Neural cell (in vitro differentiated cells): ENCODE measurements around the gene CCN5. TPM values are rescaled to one million over a fixed set of nuclear protein-coding genes. Genes with fewer than 3 reads are reported as not detected.
A peak's percentile ranks its signal among the peaks of the same experiment; 100 is the strongest.

Source experiments
- H2AFZ ChIP-seq: fragments of 200-600, 300-800 bp; sonication (generic), shearing (Covaris generic); 2 replicates; pipeline ENCODE4 v1.6.0; 2014; ENCODE audit warnings: low read depth, mild to moderate bottlenecking, antibody characterized with exemption, low read length, moderate library complexity
- H3F3A ChIP-seq: fragments of 200-600 bp; shearing (Covaris generic); 2 replicates; pipeline ENCODE4 v1.6.1; 2016; ENCODE audit warnings: mild to moderate bottlenecking, moderate library complexity, mixed read lengths, antibody characterized with exemption, low read length; ENCODE audit not compliant: insufficient read depth, poor library complexity, severe bottlenecking
- H3K27ac ChIP-seq: fragments of 200-600, 300-800 bp; sonication (generic), shearing (Covaris generic); 2 replicates; pipeline ENCODE4 v1.5.1; 2014; ENCODE audit warnings: mild to moderate bottlenecking, low read length, moderate library complexity
- H3K27me3 ChIP-seq: fragments of 300-800, 200-600 bp; sonication (generic), shearing (Covaris generic); 2 replicates; pipeline ENCODE4 v1.6.0; 2014; ENCODE audit warnings: mild to moderate bottlenecking, low read depth, low read length, moderate library complexity; ENCODE audit not compliant: insufficient read depth
- H3K36me3 ChIP-seq: fragments of 300-800, 200-600 bp; sonication (generic), shearing (Covaris generic); 2 replicates; pipeline ENCODE4 v1.5.1; 2014; ENCODE audit warnings: mild to moderate bottlenecking, antibody characterized with exemption, low read length, moderate library complexity; ENCODE audit not compliant: insufficient read depth
- H3K4me2 ChIP-seq: fragments of 300-800, 200-600 bp; sonication (generic), shearing (Covaris generic); 2 replicates; pipeline ENCODE4 v1.6.0; 2014; ENCODE audit warnings: mild to moderate bottlenecking, low read length
- H3K4me3 ChIP-seq: fragments of 300-800, 200-600 bp; sonication (generic), shearing (Covaris generic); 2 replicates; pipeline ENCODE4 v1.5.1; 2014; ENCODE audit warnings: mild to moderate bottlenecking, low read length, moderate library complexity
- H3K79me2 ChIP-seq: fragments of 200-600 bp; shearing (Covaris generic); replicated peaks from 2 replicates; pipeline ENCODE4 v1.6.0; 2014; ENCODE audit warnings: mild to moderate bottlenecking, low read length, moderate library complexity; ENCODE audit not compliant: insufficient read depth
- H3K9ac ChIP-seq: fragments of 300-800, 200-600 bp; sonication (generic), shearing (Covaris generic); 2 replicates; pipeline ENCODE4 v1.6.1; 2016; ENCODE audit warnings: mild to moderate bottlenecking, low read length, mixed read lengths
- H3K9me2 ChIP-seq: fragments of 200-600 bp; shearing (Covaris generic); 2 replicates; pipeline ENCODE4 v1.6.1; 2016; ENCODE audit warnings: mild to moderate bottlenecking, low read length, mixed read lengths; ENCODE audit not compliant: insufficient read depth
- H3K9me3 ChIP-seq: fragments of 200-600, 300-800 bp; sonication (generic), shearing (Covaris generic); 2 replicates; pipeline ENCODE4 v1.6.1; 2016; ENCODE audit warnings: mild to moderate bottlenecking, mixed run types, low read length, moderate library complexity, mixed read lengths
- H4K20me1 ChIP-seq: fragments of 200-600 bp; shearing (Covaris generic); 2 replicates; pipeline ENCODE4 v1.6.1; 2016; ENCODE audit warnings: mild to moderate bottlenecking, mixed run types; ENCODE audit not compliant: insufficient read depth
- EP300 ChIP-seq: fragments of 450-650 bp; conservative IDR thresholded peaks from 2 replicates; pipeline ENCODE4 v1.6.1; 2014; ENCODE audit warnings: antibody characterized with exemption, mild to moderate bottlenecking, moderate library complexity; ENCODE audit not compliant: poor library complexity, severe bottlenecking
- EZH2 ChIP-seq: fragments of 200-600, 300-800 bp; shearing (Covaris generic), sonication (generic); IDR thresholded peaks from 2 replicates; pipeline ENCODE4 v1.6.1; 2014; ENCODE audit warnings: antibody characterized with exemption, low read length, borderline replicate concordance, mild to moderate bottlenecking; ENCODE audit not compliant: insufficient read depth, poor library complexity, severe bottlenecking
- MXI1 ChIP-seq: fragments of 450-650 bp; conservative IDR thresholded peaks from 2 replicates; pipeline ENCODE4 v1.6.1; 2014; ENCODE audit warnings: antibody characterized with exemption, mild to moderate bottlenecking; ENCODE audit not compliant: poor library complexity, severe bottlenecking
- POLR2AphosphoS5 ChIP-seq: IDR thresholded peaks from 2 replicates; pipeline ENCODE4 v1.6.1; 2012
- RAD21 ChIP-seq: fragments of 450-650 bp; conservative IDR thresholded peaks from 2 replicates; pipeline ENCODE4 v1.6.1; 2014; ENCODE audit warnings: antibody characterized with exemption, mild to moderate bottlenecking, moderate library complexity
- SMC3 ChIP-seq: fragments of 450-650 bp; conservative IDR thresholded peaks from 2 replicates; pipeline ENCODE4 v1.6.1; 2014; ENCODE audit warnings: antibody characterized with exemption, mild to moderate bottlenecking, moderate library complexity; ENCODE audit not compliant: poor library complexity
- TAF1 ChIP-seq: IDR thresholded peaks from 2 replicates; pipeline ENCODE4 v1.6.1; 2012; ENCODE audit warnings: low read depth
- polyA plus RNA-seq: library from polyadenylated mRNA; depleted of rRNA; stranded (reverse); fragments of >200 nt; gene quantifications from 2 replicates; pipeline ENCODE4 v1.2.3, GENCODE V29; 2014
- TF ChIP-seq, protein P1 (sequence below): IDR thresholded peaks from 2 replicates; pipeline ENCODE4 v1.6.1; 2012; ENCODE audit warnings: borderline replicate concordance
- TF ChIP-seq, protein P2 (sequence below): fragments of 450-650 bp; IDR thresholded peaks from 2 replicates; pipeline ENCODE4 v1.5.1; 2014; ENCODE audit warnings: antibody characterized with exemption, mild to moderate bottlenecking, moderate library complexity; ENCODE audit not compliant: poor library complexity, severe bottlenecking

CCN5 gene
- polyA plus RNA-seq, 1 donor from 2014 or later, result not detected

DNA sequence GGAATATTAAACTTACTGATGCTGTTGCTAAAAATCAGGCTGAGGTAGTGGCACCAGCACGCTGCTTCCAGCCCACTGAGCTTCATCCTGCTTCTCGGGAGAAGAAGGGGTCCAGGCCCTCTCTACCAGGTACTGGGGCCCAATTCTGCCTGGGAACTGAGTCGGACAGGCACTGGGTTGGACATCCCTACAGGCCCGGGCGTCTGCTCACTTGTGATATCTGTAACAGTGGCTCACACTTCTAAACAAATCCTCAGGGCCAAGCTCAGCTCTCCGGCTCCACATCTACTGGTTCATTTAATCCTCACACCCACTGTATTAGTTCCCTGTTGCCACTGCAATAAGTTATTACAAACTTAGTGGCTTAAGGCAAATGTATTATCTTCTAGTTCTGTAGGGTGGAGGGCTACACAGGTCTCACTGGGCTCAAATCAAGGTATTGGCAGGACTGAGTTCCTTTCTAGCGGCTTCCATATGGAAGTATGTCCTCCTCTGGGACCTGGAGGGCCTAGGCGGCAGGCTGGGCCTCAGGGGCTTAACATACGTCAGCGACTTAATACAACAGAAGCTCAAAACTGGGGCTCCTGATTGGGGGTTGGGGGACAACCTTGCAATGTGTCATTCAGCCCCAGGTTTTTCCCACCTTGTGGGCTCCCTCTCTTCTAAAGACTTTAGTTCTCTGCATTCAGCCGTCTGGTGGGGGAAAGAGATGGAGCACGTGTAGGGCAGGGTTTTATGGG, 28.9 kb downstream of the CCN5 start:
- Histone ChIP-seq H3K4me2 (no peak overlapping the region), H3K27me3 (peaks cover 24% of the 10 kb centered on the region), H3K9ac (no peak overlapping the region), H3K4me3 (no peak overlapping the region), H3K9me3 (no peaks in the 10 kb centered on the region), H3K9me2 (no peaks in the 10 kb centered on the region), H2AFZ (no peak overlapping the region), H4K20me1 (no peaks in the 10 kb centered on the region), H3K79me2 (no peaks in the 10 kb centered on the region), H3K36me3 (no peaks in the 10 kb centered on the region), H3F3A (peaks cover 3% of the 10 kb centered on the region), H3K27ac (no peak overlapping the region)
- TF ChIP-seq MXI1 (no peak), TAF1 (no peak), POLR2AphosphoS5 (no peak), EP300 (no peak), RAD21 (no peak), EZH2 (no peak), SMC3 (no peak)
- TF ChIP-seq, protein P1, sequence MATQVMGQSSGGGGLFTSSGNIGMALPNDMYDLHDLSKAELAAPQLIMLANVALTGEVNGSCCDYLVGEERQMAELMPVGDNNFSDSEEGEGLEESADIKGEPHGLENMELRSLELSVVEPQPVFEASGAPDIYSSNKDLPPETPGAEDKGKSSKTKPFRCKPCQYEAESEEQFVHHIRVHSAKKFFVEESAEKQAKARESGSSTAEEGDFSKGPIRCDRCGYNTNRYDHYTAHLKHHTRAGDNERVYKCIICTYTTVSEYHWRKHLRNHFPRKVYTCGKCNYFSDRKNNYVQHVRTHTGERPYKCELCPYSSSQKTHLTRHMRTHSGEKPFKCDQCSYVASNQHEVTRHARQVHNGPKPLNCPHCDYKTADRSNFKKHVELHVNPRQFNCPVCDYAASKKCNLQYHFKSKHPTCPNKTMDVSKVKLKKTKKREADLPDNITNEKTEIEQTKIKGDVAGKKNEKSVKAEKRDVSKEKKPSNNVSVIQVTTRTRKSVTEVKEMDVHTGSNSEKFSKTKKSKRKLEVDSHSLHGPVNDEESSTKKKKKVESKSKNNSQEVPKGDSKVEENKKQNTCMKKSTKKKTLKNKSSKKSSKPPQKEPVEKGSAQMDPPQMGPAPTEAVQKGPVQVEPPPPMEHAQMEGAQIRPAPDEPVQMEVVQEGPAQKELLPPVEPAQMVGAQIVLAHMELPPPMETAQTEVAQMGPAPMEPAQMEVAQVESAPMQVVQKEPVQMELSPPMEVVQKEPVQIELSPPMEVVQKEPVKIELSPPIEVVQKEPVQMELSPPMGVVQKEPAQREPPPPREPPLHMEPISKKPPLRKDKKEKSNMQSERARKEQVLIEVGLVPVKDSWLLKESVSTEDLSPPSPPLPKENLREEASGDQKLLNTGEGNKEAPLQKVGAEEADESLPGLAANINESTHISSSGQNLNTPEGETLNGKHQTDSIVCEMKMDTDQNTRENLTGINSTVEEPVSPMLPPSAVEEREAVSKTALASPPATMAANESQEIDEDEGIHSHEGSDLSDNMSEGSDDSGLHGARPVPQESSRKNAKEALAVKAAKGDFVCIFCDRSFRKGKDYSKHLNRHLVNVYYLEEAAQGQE, result no peak
- TF ChIP-seq, protein P2, sequence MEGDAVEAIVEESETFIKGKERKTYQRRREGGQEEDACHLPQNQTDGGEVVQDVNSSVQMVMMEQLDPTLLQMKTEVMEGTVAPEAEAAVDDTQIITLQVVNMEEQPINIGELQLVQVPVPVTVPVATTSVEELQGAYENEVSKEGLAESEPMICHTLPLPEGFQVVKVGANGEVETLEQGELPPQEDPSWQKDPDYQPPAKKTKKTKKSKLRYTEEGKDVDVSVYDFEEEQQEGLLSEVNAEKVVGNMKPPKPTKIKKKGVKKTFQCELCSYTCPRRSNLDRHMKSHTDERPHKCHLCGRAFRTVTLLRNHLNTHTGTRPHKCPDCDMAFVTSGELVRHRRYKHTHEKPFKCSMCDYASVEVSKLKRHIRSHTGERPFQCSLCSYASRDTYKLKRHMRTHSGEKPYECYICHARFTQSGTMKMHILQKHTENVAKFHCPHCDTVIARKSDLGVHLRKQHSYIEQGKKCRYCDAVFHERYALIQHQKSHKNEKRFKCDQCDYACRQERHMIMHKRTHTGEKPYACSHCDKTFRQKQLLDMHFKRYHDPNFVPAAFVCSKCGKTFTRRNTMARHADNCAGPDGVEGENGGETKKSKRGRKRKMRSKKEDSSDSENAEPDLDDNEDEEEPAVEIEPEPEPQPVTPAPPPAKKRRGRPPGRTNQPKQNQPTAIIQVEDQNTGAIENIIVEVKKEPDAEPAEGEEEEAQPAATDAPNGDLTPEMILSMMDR, result no peak

DNA sequence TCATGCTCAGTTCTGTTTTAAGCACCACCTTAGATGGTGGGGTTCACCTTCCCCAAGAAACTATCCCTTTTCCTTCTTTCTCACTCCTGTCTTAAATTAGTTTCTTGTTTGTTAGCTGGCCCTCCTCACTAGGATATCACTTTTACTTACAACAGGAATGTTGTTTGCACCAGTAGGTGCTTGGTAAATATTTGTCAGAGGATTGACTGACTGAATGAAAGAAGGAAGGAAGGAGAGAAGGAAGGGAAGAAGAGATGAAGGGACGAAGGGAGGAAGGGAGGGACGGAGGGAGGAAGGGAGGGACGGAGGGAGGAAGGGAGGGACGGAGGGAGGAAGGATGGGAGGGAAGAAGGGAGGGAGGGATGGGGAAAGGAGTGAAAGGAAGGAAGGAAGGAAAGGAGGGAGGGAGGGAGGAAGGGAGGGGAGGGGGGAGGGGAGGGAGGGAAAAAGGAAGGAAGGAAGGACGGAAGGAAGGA, 30.0 kb downstream of the CCN5 start:
- Histone ChIP-seq H3F3A (peaks cover 3% of the 10 kb centered on the region), H3K27ac (no peak overlapping the region), H3K79me2 (no peaks in the 10 kb centered on the region), H2AFZ (no peak overlapping the region), H3K4me2 (no peak overlapping the region), H3K9me2 (no peaks in the 10 kb centered on the region), H3K9me3 (no peaks in the 10 kb centered on the region), H3K4me3 (peak overlapping the region; percentile 65), H3K9ac (no peak overlapping the region), H4K20me1 (no peaks in the 10 kb centered on the region), H3K36me3 (no peaks in the 10 kb centered on the region), H3K27me3 (peaks cover 24% of the 10 kb centered on the region)
- TF ChIP-seq, protein P2, result no peak
- TF ChIP-seq EZH2 (no peak), POLR2AphosphoS5 (no peak), RAD21 (no peak)
